SU-DHL-6 (cell line): ENCODE measurements around the gene TYW3.

Source experiments
- H2AFZ ChIP-seq: fragments of 200-600 bp; sonication (generic); 2 replicates; pipeline ENCODE4 v1.6.1; 2014; ENCODE audit warnings: low read depth, mild to moderate bottlenecking, moderate library complexity, mixed read lengths, antibody characterized with exemption, low read length; ENCODE audit not compliant: severe bottlenecking
- H3F3A ChIP-seq: fragments of 200-600 bp; shearing (Covaris generic); 2 replicates; pipeline ENCODE4 v1.6.0; 2016; ENCODE audit warnings: antibody characterized with exemption, mild to moderate bottlenecking; ENCODE audit not compliant: insufficient read depth
- H3K27ac ChIP-seq: fragments of 200-600 bp; sonication (generic); 2 replicates; pipeline ENCODE4 v1.5.1; 2016; ENCODE audit warnings: low read depth, mild to moderate bottlenecking, low read length, moderate library complexity, mixed read lengths
- H3K27me3 ChIP-seq: fragments of 200-600 bp; sonication (generic), shearing (Covaris generic); 2 replicates; pipeline ENCODE4 v1.6.0; 2014; ENCODE audit warnings: mild to moderate bottlenecking, low read length
- H3K36me3 ChIP-seq: fragments of 200-600 bp; sonication (generic); 2 replicates; pipeline ENCODE4 v1.6.1; 2014; ENCODE audit warnings: mild to moderate bottlenecking, low read length, mixed read lengths
- H3K4me2 ChIP-seq: fragments of 300-600, 200-600 bp; shearing (Covaris generic), sonication (generic); 2 replicates; pipeline ENCODE4 v1.6.0; 2014; ENCODE audit warnings: low read length, low read depth, mild to moderate bottlenecking; ENCODE audit not compliant: poor library complexity, severe bottlenecking
- H3K4me3 ChIP-seq: fragments of 200-600 bp; sonication (generic); 2 replicates; pipeline ENCODE4 v1.5.1; 2014; ENCODE audit warnings: antibody characterized with exemption, low read length, mild to moderate bottlenecking, mixed read lengths; ENCODE audit not compliant: insufficient read depth, poor library complexity, severe bottlenecking
- H3K79me2 ChIP-seq: fragments of 200-600 bp; sonication (generic); 2 replicates; pipeline ENCODE4 v1.6.1; 2014; ENCODE audit warnings: mild to moderate bottlenecking, low read length, moderate library complexity; ENCODE audit not compliant: insufficient read depth
- H3K9ac ChIP-seq: fragments of 200-600 bp; sonication (generic); 2 replicates; pipeline ENCODE4 v1.7.0; 2014; ENCODE audit warnings: mild to moderate bottlenecking, low read length
- H3K9me2 ChIP-seq: fragments of 200-600 bp; sonication (generic); replicated peaks from 2 replicates; pipeline ENCODE4 v1.6.1; 2014; ENCODE audit warnings: low read length; ENCODE audit not compliant: insufficient read depth
- H3K9me3 ChIP-seq: fragments of 200-600 bp; sonication (generic); 2 replicates; pipeline ENCODE4 v1.6.1; 2014; ENCODE audit warnings: low read length, mixed read lengths; ENCODE audit not compliant: insufficient read depth
- H4K20me1 ChIP-seq: fragments of 200-600 bp; sonication (generic); 2 replicates; pipeline ENCODE4 v1.6.1; 2014; ENCODE audit warnings: low read depth, mild to moderate bottlenecking, antibody characterized with exemption, low read length, moderate library complexity, mixed read lengths
- EZH2phosphoT487 ChIP-seq: fragments of 200-600 bp; sonication (generic), shearing (Covaris generic); conservative IDR thresholded peaks from 2 replicates; pipeline ENCODE4 v1.6.1; 2018; ENCODE audit warnings: mild to moderate bottlenecking, antibody characterized with exemption, low read length, moderate library complexity, mixed read lengths
- TF ChIP-seq, protein P1 (sequence below): fragments of 200-600 bp; sonication (generic); IDR thresholded peaks from one replicate; pipeline ENCODE4 v1.5.1; 2017; ENCODE audit warnings: antibody characterized with exemption, mild to moderate bottlenecking, low read length, moderate library complexity; ENCODE audit not compliant: insufficient read depth, poor library complexity, severe bottlenecking

Gene TYW3

DNA sequence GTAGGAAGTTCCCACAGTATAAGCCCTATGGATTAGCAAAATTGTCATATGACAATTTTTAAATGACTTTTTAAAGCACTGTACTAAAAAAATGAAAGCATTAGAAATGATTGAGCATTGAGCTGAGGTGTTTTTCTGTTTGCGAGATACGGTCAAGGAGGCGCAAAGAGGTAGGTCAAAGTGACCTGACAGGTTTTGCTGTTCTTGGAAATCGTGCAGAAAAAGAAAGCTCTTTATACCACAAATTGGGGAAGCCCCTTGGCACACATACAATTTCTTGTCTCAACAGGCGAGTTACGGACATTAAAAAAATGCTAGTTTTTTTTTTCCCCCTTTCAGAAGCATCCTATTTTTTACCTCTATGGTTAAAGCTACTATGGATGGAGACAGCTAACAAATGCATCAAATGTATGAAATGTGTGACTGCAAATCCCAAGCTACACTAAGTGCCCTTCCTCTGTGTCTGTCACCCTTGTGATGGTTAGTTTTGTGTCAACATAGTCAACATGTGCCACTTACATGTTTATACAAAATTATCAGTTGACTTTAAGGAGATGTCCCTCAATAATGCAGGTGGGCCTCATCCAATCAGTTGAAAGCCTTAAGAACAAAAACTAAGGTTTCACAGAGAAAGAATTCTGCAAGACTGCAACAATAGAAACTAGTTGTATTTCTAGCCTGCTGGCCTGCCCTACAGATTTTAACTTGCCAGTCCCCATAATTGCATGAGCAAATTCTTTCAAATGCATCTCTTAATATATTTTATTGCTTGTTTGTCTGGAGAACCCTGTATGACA is 29.4 kb upstream of the TYW3 start:
- Histone ChIP-seq H3K9me2 (no peaks in the 10 kb centered on the region), H2AFZ (no peak overlapping the region), H3K9ac (no peak overlapping the region), H3K79me2 (no peaks in the 10 kb centered on the region), H3K27me3 (no peaks in the 10 kb centered on the region), H3K9me3 (no peaks in the 10 kb centered on the region), H3K27ac (no peak overlapping the region), H3K36me3 (peaks cover 22% of the 10 kb centered on the region; the same call in 1 of the 2 replicates), H3K4me3 (no peak overlapping the region), H4K20me1 (no peaks in the 10 kb centered on the region), H3K4me2 (no peak overlapping the region), H3F3A (no peaks in the 10 kb centered on the region)
- no peak for TF ChIP-seq EZH2phosphoT487
- TF ChIP-seq, protein P1, sequence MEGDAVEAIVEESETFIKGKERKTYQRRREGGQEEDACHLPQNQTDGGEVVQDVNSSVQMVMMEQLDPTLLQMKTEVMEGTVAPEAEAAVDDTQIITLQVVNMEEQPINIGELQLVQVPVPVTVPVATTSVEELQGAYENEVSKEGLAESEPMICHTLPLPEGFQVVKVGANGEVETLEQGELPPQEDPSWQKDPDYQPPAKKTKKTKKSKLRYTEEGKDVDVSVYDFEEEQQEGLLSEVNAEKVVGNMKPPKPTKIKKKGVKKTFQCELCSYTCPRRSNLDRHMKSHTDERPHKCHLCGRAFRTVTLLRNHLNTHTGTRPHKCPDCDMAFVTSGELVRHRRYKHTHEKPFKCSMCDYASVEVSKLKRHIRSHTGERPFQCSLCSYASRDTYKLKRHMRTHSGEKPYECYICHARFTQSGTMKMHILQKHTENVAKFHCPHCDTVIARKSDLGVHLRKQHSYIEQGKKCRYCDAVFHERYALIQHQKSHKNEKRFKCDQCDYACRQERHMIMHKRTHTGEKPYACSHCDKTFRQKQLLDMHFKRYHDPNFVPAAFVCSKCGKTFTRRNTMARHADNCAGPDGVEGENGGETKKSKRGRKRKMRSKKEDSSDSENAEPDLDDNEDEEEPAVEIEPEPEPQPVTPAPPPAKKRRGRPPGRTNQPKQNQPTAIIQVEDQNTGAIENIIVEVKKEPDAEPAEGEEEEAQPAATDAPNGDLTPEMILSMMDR = no peak

DNA sequence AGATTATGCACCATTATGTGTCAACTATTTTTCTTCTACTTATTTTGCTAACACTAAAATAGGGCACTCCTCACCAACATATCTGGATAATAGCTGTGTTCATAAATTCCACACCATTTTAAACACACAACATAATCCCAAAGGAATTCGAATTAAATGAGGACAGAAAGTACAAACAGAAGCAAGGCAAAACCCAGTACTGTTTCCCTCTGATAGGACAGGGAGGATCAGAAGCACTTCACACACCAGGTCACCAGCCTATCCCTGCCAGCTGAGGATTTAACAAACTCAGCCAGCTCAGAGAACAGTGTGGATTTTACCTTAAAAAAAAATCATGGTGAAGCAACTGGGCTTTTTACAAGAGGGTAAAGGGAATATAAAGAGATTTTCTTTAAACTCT is 20.1 kb upstream of the TYW3 start:
- Histone ChIP-seq H3K9me3 (no peaks in the 10 kb centered on the region), H3K36me3 (peaks cover 13% of the 10 kb centered on the region; the same call in 1 of the 2 replicates), H3K9ac (no peak overlapping the region), H3K9me2 (no peaks in the 10 kb centered on the region), H3K27ac (no peak overlapping the region), H3K4me3 (no peak overlapping the region), H2AFZ (no peak overlapping the region), H4K20me1 (no peaks in the 10 kb centered on the region), H3F3A (no peaks in the 10 kb centered on the region), H3K79me2 (no peaks in the 10 kb centered on the region), H3K4me2 (no peak overlapping the region), H3K27me3 (no peaks in the 10 kb centered on the region)
- no peak for TF ChIP-seq EZH2phosphoT487

DNA sequence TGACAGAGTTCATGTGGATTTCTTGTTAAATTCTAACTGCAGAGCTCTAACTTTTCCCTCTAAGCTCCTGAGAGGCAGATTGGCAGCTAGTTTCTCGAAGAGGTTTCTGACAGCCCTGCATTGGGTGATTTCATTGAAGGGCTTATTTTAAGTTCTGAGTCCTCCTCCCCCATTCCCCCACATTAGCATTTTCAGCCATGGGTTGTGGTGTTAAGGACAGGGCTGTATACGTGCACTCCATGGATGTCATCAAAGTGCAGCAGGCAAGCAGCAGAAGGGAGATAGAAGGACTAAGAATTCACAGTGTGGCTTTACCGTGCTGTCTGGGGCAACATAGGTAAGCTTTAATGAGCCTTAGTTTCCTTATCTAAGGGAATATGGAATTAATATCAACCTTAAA is 19.1 kb upstream of the TYW3 start:
- no peak overlapping the region for H3K4me2 ChIP-seq
- no peaks in the 10 kb centered on the region for H3K79me2 ChIP-seq
- H3F3A ChIP-seq = no peaks in the 10 kb centered on the region
- no peaks in the 10 kb centered on the region for H3K27me3 ChIP-seq
- no peak overlapping the region for H3K4me3 ChIP-seq
- H2AFZ ChIP-seq = no peak overlapping the region
- peaks cover 13% of the 10 kb centered on the region; the same call in 1 of the 2 replicates for H3K36me3 ChIP-seq
- no peak for TF ChIP-seq EZH2phosphoT487
- TF ChIP-seq, protein P1 = no peak
- no peaks in the 10 kb centered on the region for H3K9me2 ChIP-seq
- no peak overlapping the region for H3K27ac ChIP-seq
- no peaks in the 10 kb centered on the region for H3K9me3 ChIP-seq
- H3K9ac ChIP-seq = no peak overlapping the region
- no peaks in the 10 kb centered on the region for H4K20me1 ChIP-seq

DNA sequence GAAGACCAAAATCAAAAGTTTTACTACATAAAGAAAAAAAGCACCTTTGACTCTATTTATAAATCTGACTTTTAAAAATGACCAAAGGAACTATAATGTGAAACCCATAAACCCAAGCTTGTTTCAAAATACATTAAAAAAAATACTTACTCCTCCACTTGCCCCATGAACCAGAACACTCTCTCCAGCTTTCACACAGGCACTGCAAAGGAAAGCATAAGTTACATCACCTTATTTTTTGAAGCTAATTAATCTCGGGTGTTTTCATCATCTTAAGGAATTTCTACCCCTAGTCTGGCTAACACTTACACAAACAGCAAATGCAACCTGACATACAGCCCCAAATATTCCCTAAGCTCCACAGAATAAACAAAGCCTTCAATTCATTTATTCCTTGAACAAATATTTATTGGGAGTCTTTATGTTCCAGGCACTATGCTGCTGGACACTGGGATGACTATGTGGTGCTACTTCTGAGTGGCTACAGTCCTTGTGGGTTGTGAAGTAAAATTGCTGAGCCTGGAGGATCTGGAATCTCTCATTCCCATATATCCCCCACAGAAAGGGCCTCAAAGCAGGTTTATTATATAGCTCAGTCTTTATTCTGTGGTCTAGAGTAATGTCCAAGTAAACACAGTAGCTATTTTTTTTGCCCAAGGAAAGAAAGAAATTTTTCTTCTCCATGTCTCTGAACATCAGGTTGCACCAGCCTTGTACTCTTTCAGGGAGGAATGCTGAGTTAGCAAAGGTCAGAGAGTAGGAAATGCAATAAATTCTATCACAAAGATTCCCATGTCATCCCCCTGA is 18.3 kb upstream of the TYW3 start:
- no peak overlapping the region for H3K27ac ChIP-seq
- H3K79me2 ChIP-seq = no peaks in the 10 kb centered on the region
- no peak overlapping the region for H3K9ac ChIP-seq
- no peak overlapping the region for H3K4me2 ChIP-seq
- no peak for TF ChIP-seq EZH2phosphoT487
- TF ChIP-seq, protein P1 = no peak
- H3F3A ChIP-seq = no peaks in the 10 kb centered on the region
- no peak overlapping the region for H2AFZ ChIP-seq
- H3K4me3 ChIP-seq = no peak overlapping the region
- H3K9me2 ChIP-seq = no peaks in the 10 kb centered on the region
- no peaks in the 10 kb centered on the region for H3K9me3 ChIP-seq
- no peaks in the 10 kb centered on the region for H3K27me3 ChIP-seq
- H4K20me1 ChIP-seq = no peaks in the 10 kb centered on the region
- H3K36me3 ChIP-seq = peaks cover 8% of the 10 kb centered on the region; the same call in 1 of the 2 replicates
